GM21717 (cell line): ENCODE measurements around the gene SORD.
"Not testable (repeated sequence)": the region's sequence is repeated elsewhere in the genome, so short reads cannot be mapped to it uniquely, and the experiment has no call there.

Experiments used
- ATAC-seq: cut with Tn5 transposase; IDR thresholded peaks from one replicate; pipeline ENCODE4 v1.9.1; 2021; ENCODE audit warnings: mild to moderate bottlenecking, moderate library complexity; ENCODE audit not compliant: unreplicated experiment

The SORD gene

DNA sequence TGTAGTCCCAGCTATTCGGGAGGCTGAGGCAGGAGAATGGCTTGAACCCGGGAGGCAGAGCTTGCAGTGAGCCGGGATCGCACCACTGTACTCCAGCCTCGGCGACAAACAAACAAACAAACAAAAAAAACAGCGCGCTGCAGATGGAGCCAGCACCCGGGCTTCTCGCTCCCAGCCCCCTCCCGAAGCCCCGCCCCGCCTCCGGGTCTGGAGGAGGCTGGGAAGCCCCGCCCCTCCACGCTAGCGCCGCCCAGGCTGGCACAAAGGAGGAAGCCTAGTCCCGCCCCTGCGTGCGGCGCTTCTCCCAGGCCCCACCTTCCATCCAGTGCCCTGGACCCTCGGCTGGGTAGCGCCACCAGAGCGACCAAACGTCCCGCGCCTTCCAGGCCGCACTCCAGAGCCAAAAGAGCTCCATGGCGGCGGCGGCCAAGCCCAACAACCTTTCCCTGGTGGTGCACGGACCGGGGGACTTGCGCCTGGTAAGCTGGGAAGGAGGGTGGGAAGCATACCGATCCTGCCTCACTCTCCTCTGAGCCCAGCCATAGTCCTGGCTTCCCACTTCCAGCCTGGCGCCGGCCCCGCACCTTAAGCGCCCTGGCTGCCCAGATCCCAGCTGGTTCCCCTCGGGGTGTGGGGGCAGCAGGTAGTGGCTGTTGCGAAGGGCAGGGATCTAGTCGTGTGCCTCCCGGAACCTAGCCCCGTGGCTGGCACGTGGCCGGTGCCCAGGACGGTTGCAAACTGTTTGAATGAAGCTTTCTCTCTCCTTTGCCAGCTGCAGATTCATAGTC is at the start of gene SORD:
Gene SORD (plus strand): TSS at position 325 of the 788 bp plus-strand sequence. CDS start 89 bp downstream, at position 414.
- peak; percentile 94 for ATAC-seq

DNA sequence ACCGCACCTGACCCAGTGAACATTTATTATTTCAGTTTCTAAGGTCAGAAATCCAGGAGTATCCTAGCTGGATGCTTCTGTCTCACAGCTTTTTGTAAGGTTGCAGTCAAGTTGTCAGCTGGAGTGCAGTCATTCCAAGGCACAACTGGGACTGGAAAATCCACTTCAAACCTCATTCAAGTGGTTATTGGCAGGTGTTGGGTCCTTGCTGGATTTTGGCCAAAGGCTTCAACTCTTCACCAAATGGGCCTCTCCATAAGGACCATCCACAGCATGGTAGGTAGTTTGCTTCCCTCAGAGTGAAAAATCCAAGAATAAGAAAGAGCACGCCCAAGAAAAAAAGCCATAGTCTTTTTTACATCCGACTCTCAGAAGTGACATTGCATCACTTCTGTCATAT is 46.8 kb upstream of the SORD start:
- ATAC-seq: not testable (repeated sequence)

DNA sequence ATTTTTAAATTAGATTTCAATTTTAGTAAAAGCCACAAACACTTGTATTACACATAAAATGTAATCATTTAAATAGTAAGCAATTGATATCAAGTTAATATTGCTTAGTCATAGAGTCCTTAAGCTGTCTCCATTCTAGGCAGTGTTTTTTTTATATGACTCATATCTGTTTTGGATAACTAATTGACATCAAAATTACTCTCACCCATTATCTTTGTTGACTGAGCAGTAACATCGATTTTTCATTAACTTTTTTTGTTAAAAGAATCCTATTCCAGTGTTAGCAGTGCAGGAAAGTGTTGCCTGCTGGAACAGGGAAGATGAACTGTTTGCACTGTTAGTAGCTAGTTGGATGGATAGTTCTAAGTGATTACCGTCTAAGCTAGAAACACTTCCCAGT is 45.2 kb upstream of the SORD start:
- not testable (repeated sequence) for ATAC-seq

DNA sequence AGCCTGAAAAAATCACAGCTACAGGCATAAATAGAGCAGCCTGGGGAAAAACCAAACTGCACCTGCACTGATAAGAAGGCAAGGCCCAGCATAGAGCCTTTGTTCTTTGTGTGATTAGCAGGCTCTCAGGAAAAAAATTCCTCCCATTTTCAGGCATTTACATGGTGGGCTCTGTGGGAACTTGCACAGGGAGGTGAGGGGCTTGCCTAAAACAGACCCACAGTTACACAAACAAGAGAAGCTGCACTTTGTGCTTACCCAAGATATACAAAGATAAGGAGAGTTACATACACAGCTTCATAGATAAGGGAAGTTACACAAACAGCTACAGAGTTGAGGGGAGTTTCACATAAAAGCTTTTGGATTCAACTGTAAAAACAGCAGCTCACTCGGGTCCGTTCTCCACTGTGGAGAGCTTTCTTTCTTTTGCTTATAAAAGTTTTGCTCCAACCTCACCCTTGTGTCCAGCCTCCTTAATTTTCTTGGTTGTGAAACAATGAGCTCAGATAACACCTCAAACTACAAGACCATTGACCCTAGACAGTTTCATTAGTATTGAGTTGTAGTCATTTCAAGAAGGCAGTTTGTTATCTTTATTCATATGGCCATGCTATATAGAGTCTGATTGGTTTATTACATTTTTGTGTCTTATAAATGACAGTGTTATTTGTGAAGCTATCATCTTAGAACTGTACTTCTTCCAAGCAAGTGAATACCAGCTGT is 43.2 kb upstream of the SORD start:
- not testable (repeated sequence) for ATAC-seq

DNA sequence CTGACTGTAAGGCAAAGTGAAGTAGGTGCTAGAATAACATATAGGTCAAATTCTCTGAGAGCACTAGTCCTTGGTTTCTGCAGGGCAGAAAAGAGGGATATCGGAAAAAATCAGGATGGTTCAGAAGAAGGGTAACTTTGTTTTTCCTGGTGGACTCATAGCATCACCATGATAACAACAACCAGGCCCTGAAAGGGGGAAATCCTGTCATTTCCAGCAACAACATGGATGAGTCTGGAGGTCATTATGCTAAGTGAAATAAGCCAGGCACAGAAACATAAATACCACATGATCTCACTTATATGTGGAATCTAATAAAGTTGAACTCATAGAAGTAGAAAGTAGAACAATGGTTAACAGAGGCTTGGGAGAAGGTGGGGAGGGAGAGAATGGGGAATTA is 38.9 kb upstream of the SORD start:
- ATAC-seq: not testable (repeated sequence)

DNA sequence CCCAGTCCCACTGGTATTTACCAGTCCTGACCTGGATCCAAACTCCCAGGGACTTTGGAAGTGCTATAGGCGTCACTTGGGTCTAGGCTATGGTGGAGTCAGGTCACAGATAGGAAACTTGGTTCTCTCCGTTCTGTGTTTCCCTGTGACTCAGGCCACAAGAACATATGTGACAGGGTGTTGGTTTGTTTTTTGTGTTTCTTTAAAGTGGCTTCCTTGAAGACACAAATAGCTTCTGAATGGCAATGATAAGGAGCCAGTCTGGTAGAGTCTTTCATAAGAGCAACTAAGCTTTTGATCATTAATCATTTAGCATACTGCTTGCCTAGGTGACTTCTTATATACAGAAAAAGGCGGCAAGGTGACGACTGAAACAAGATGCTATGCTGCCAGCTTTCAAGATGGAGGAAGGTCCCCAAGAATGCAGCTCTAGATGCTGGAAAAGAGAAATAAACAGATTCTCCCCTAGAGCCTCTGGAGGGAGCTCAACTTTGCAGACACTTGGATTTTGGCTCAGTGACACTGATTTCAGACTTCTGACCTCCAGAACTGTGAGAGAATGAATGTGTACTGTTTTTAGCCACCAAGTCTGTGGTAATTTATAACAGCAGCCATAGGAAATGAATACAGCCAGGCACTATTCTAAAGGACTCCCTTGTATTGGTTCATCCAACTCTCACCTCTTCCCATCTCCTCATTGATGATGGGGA is 36.5 kb upstream of the SORD start:
- not testable (repeated sequence) for ATAC-seq

DNA sequence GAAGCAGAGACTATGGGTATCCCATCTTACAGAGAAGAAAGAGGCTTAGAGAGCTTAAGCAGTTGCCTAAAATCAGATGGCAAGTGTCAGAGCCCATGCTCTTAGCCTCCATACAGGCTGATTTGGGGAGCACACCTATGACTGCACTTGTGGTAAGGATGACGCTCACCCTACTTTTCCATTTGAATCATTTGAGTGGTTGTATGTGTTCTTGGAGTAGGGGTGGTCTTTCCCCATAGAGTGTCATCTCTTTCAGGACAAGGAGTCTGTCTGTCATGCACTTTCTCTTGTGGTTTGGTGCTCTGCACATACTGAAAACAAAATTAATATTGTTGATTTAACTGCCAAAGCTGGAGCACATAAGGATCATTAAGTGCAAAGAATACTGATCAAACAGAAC is 35.3 kb upstream of the SORD start:
- not testable (repeated sequence) for ATAC-seq

DNA sequence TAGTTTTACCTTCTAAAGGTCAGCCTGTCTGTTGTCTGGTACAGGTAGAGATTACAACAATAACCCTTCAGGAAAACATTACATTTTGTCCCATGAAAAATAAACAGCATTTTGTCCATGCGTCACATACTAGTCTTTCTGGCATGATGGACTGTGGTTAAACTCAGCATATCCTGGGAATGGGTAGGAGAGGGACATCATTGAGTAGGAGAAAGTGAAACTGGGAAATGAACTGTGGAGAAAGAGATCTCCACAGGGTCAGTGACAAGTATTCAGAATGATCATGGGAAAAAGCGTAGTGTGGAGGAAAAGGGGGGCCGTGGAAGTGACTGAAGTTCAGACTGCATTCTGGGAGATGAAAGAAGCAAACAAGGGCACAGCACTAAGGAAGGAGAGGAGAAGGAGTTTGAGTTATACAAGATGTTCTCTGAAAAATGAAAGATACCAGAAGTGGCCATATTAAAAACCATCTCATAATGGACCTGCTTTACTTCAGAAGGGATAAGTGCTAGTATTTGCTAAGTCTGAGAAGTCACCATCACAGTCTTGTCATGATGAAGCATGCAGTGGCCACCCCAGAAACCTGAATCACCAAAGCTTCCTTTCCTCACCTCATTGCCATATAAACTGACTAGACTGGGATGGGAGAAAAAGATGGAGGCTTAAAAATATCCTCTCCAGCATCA is 34.7 kb upstream of the SORD start:
- ATAC-seq: not testable (repeated sequence)

DNA sequence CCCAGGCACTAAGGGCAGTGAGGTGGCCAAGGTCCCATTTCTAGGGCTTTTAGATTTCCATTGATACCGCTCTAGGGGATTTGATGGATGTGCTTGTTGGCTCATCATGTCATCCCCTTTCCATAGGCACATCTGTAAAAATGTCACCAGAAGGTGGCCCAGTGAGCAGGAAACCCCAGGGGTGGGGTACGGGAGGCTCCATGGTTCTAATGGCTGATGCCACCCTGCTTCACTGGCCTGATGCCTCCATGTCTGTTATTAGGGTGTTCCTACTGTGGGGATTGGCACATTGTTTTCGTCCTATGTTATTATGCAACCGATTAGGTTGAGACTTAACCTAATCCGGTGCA is 34.1 kb upstream of the SORD start:
- not testable (repeated sequence) for ATAC-seq

DNA sequence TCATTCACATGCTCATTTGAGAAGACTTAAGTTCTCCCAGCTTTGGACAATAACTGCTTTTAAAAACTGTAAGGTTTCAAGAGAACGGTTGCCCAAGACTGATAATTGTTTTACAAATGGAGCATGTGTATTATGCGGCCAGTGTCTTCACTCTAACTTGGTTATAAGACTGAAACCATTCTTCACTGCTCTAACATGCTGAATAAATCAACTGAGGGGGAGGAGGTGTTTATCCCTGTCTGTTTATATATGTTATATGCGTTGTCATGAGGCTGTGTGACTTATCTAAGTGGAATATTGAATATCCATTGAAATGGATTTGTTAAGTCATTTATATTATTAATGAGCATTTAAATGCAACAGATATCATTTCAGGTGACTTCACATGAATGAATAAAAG is 25.4 kb upstream of the SORD start:
- not testable (repeated sequence) for ATAC-seq

DNA sequence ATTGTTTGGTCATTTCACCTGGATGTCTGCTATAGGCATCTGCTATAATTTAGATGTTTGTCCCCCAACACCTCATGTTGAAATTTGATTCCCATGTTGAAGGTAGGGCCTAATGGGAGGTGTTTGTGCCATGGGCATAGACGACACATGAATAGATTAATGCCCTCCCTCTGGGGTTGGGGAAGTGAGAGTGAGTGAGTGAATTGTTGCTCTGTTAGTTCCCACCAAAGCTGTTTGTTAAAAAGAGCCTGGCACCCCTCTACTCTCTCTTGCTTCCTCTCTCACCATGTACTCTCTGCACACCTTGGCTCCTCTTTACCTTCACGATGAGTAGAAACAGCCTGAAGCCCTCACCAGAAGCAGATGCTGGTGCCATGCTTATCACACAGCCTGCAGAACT is 23.9 kb upstream of the SORD start:
- ATAC-seq: no peak

DNA sequence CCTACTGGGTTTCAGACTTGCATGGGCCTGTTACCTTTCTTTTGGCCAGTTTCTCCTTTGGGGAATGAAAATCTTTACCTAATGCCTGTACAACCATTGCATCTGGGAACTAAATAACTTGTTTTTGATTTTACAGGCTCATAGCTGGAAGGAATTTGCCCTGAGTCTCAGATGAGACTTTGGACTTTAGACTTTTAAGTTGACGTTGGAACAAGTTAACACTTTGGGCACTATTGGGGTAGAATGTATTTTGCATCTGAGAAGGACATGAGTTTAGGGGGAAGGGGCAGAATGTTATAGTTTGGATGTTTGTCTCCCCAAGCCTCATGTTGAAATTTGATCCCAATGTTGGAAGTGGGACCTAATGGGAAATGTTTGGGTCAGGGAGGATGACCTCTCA is 21.8 kb upstream of the SORD start:
- not testable (repeated sequence) for ATAC-seq

DNA sequence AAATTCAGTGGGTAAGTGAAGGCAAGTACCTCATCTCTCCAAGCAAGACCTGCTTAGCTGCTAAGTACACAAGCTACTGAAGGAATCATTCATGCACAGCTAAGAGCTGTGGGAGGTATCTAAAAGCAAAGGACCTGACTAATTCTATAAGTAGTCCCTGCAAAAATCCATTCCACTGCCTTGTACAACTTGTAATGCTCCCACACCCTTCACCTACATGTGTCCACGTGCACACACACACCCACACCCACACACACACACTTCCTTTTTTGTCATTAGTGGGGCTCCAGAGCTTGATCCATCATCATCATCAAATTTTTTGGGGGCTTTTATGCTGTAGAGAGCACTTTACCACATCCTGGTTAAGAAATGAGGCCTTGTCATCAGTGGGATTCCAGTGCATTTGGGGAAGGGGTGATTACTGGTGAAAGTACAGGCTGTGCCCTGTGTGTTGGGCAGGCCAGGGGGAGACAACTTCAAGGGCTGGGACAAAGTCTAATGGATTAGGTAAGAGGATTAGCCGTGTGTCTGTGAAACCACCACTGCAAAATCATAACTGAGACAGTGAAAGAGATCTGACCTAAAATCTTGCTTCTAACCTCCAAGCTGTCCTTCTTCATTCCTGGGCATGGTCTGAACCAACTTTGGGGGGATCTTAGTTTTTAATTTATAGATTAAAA is 19.1 kb upstream of the SORD start:
- not testable (repeated sequence) for ATAC-seq

DNA sequence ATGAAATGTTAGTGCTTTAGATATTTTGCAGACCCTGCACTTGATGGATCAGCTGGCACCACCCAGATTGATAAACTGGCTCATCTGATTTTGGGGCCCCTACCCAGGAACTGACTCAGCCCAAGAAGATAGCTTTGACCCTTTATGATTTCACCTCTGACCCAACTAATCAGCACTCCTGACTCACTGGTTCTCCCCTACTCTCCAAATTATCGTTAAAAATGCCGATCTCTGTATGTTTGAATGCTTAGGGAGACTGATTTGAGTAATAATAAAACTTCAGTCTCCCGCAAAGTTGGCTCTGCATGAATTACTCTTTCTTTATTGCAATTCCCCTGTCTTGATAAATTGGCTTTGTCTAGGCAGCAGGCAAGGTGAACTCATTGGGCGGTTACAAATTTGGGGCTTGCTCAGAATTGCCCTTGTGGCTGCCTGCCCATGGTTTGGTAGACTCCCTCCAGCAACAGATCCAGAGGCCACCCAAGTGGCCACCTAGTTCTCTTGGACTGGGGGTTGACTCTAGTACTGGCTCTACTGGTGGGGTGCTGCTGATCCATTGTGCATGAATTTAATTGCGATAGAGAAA is 18.3 kb upstream of the SORD start:
- ATAC-seq: not testable (repeated sequence)

DNA sequence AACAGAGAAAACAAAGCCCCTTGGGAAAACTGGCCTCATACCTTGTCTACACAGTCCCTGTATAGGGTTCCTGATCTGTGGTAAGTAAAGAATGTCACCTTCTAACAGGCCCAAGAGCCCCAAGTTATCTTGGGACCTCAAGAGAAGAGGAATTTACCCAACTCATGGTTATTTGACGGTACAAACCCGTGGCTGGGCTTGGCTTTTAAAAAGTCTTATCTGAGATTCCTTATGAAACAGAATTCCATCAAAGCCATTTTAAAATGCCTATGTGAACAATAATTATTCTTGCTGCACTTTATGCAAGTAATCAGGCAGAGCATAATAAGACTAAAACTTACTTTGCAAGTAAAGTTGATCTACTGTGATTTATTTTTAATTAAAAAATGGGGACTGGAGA is 13.9 kb upstream of the SORD start:
- ATAC-seq: no peak

DNA sequence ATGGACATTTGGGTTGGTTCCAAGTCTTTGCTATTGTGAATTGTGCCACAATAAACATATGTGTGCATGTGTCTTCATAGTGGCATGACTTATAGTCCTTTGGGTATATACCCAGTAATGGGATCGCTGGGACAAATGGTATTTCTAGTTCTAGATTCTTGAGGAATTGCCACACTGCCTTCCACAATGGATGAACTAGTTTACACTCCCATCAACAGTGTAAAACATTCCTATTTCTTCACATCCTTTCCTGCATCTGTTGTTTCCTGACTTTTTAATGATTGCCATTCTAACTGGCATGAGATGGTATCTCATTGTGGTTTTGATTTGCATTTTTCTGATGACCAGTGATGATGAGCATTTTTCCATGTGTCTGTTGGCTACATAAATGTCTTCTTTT is 7.9 kb upstream of the SORD start:
- ATAC-seq: not testable (repeated sequence)

DNA sequence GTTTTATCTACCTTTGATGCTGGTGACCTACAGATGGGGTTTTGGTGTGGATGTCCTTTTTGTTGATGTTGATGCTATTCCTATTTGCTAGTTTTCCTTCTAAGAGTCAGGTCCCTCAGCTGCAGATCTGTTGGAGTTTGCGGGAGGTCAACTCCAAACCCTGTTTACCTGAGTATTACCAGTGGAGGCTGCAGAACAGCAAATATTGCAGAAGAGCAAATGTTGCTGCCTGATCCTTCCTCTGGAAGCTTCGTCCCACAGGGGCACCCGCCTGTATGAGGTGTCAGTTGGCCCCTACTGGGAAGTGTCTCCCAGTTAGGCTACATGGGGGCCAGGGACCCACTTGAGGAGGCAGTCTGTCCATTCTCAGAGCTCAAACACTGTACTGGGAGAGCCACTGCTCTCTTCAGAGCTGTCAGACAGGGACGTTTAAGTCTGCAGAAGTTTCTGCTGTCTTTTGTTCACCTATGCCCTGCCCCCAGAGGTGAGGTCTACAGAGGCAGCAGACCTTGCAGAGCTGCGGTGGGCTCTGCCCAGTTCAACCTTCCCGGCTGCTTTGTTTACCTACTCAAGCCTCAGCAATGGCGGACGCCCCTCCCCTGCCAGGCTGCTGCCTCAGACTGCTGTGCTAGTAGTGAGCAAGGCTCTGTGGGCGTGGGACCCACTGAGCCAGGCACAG is 2.6 kb upstream of the SORD start:
- not testable (repeated sequence) for ATAC-seq

DNA sequence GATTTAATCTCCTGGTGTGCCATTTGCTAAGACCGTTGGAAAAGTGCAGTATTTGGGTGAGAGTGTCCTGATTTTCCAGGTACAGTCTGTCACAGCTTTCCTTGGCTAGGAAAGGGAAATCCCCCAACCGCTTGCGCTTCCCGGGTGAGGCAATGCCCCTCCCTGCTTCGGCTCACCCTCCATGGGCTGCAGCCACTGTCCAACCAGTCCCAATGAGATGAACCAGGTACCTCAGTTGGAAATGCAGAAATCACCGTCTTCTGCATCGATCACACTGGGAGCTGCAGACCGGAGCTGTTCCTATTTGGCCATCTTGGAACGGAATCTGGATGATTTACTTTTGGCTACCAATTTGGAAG is 2.1 kb upstream of the SORD start:
- not testable (repeated sequence) for ATAC-seq

DNA sequence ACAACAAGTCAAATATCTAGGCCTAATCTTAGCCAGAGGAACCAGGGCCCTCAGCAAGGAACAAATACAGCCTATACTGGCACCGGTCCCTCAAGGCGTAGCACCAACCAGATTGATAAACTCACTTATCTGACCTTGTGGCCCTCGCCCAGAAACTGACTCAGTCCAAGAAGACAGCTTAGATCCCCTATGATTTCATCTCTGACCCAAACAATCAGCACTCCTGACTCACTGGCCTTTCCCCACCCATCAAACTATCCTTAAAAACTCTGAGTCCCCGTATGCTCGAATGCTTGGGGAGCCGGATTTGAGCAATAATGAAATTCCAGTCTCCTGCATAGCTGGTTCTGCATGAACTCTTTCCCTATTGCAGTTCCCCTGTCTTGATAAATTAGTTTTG is 1.6 kb upstream of the SORD start:
- ATAC-seq: no peak
